ENCODE results near the gene CLIC3.

Gene CLIC3

DNA sequence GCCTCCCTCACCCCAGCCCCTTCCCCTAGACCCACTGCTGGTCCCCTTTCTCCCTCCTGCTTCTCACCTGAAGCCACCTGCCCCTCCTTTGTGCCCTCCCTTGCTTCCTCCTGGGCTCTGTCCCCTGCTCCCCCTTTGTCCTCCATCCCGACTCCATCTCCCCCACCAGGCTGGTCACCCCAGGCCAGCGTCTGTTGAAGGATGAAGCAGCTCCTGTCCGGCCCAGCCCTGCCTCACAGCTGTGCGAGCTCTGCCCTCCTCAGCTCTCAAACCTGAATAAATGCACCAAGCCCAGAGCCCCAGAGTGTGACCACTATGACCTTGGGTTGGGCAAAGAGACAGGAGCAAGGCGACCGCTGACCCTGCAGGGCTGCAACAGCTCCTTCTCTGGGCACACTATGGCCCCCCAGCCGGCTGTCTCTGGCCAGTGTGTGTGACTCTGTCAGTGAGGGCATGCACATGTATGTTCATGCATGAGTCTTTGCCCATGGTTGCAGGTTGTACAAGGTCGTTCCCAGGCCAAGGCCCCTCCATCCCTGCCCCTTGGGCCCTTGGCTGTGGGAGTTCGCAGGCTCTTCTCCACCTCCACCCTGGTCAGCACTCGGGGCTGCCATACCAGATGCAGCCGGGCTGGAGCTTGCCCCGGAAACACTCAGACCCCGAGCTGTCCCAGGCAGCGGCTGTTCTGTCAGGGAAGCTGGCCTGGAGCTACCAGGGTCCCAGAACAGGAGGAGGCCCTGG, 41.0 kb downstream of the CLIC3 start:
- no peak for FAIRE-seq
- DNase-seq (ENCODE audit: insufficient read length, low spot score): no peak
- no peak for TF ChIP-seq CTCF (IDR thresholded peaks at IDR 0.05; ENCODE audit: insufficient read depth, missing control alignments)

DNA sequence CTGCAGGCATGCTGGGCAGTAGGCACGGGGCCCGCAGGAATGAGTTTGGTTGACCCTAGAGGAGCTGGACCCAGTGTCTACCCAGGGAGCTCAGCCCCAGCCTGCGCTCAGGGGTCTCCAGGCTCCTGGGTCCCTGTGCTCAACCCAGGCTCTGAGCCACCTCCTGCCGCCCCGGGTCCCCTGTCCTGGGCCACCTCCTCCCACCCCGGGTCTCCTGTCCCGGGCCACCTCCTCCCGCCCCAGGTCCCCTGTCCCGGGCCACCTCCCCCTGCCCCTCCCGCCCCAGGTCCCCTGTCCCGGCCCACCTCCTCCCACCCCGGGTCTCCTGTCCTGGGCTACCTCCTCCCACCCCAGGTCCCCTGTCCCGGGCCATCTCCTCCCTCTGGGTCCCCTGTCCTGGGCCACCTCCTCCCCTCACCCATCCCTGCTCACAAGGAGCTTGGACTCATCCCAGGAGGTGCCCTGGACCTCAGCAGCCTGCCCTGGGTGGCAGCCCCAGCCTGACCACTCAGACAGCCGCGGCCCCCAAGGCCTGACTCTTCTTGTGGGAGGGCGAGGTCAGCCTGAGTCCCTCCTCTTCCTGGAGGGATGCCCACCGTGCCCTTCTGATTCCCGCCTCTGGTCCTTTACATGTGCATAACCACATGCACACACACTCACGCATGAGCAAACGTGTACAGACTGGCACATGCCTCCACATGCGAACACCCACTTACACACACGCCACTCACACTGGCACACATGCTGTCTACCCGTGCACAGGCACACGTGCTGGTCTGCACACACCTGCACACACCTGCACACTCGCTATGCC, 41.9 kb downstream of the CLIC3 start:
- TF ChIP-seq CTCF (IDR thresholded peaks at IDR 0.05; ENCODE audit: insufficient read depth, missing control alignments): no peak
- FAIRE-seq (no peak), DNase-seq (ENCODE audit: insufficient read length, low spot score) (no peak)

DNA sequence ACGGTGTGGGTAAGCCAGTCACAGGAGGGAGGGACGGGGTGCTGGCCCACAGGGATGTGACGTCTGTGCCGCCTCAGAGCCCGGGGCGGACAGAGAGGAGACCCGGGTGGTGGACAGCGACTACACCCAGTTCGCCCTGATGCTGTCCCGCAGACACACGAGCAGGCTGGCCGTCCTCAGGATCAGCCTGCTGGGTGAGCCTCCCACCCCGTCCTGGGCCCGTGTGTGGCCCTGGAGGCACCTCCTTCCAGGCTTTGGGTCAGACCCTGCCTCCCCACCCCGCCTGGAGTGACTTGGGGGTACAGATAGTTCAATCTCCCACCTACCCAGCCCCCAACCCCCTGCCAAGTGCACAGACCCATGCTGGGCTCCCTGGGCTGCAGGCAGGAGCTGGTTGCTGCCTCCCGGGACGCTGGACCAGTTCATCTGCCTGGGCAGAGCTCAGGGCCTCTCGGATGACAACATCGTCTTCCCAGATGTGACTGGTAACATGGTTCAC, 42.5 kb downstream of the CLIC3 start:
- FAIRE-seq (no peak), DNase-seq (ENCODE audit: insufficient read length, low spot score) (no peak)
- no peak for TF ChIP-seq CTCF (IDR thresholded peaks at IDR 0.05; ENCODE audit: insufficient read depth, missing control alignments)

- TF ChIP-seq CTCF (IDR thresholded peaks at IDR 0.05; ENCODE audit: insufficient read depth, missing control alignments): no peak
- no peak for DNase-seq (ENCODE audit: insufficient read length, low spot score)
- no peak for FAIRE-seq
Observed at GRCh38 chr9:136952876-136953770, 43.2 kb downstream of the CLIC3 start.

GRCh38 chr9:136952321-136952850, 44.0 kb downstream of the CLIC3 start:
- no peak for FAIRE-seq
- no peak for TF ChIP-seq CTCF (IDR thresholded peaks at IDR 0.05; ENCODE audit: insufficient read depth, missing control alignments)
- no peak for DNase-seq (ENCODE audit: insufficient read length, low spot score)

GRCh38 chr9:136951541-136952320, 44.6 kb downstream of the CLIC3 start, which contains the start of gene LCN12:
Gene LCN12, plus strand, starts transcription at chr9:136952273. Its CDS starts 55 bp downstream, at chr9:136952328.
- no peak for FAIRE-seq
- no peak for DNase-seq (ENCODE audit: insufficient read length, low spot score)
- no peak for TF ChIP-seq CTCF (IDR thresholded peaks at IDR 0.05; ENCODE audit: insufficient read depth, missing control alignments)
